Measurements from ENCODE around the gene PARK7.

DNA sequence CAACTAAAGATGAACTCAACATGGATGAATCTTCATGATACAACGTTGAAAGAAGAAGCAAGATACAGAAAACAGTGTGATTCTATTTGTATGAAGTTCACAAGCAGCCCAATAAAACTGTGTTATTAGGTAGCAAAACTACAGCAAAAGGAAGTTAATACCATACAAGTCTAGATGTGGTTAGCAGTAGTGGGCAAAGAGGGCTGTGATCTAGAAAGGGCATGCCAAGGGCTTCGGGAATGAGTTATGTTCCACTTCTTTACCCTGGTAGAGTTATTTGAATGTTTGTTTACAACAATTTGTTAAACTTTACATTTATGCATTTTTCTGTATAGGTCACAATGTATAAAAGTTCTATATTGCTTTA is 30.1 kb upstream of the PARK7 start:
- TF ChIP-seq, protein P1, sequence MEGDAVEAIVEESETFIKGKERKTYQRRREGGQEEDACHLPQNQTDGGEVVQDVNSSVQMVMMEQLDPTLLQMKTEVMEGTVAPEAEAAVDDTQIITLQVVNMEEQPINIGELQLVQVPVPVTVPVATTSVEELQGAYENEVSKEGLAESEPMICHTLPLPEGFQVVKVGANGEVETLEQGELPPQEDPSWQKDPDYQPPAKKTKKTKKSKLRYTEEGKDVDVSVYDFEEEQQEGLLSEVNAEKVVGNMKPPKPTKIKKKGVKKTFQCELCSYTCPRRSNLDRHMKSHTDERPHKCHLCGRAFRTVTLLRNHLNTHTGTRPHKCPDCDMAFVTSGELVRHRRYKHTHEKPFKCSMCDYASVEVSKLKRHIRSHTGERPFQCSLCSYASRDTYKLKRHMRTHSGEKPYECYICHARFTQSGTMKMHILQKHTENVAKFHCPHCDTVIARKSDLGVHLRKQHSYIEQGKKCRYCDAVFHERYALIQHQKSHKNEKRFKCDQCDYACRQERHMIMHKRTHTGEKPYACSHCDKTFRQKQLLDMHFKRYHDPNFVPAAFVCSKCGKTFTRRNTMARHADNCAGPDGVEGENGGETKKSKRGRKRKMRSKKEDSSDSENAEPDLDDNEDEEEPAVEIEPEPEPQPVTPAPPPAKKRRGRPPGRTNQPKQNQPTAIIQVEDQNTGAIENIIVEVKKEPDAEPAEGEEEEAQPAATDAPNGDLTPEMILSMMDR (IDR thresholded peaks at IDR 0.05 in 2 of 3, conservative IDR thresholded peaks at IDR 0.05 in 1 of 3; ENCODE audit: borderline replicate concordance in 1 of 3, insufficient read depth in 1 of 3, low read depth in 2 of 3, low read length in 2 of 3) = no peak
- TF ChIP-seq SP1 (IDR thresholded peaks at IDR 0.05; ENCODE audit: low read depth) = no peak
- TF ChIP-seq POLR2AphosphoS5 (IDR thresholded peaks at IDR 0.05; ENCODE audit: low read depth, low read length) = no peak
- no peak for TF ChIP-seq ELF1 (IDR thresholded peaks at IDR 0.05; ENCODE audit: borderline replicate concordance, low read depth)
- TF ChIP-seq POLR2A (IDR thresholded peaks at IDR 0.05; ENCODE audit: borderline replicate concordance, extremely low read depth, insufficient read depth, insufficient read length) = no peak
- TF ChIP-seq EZH2phosphoT487 (IDR thresholded peaks at IDR 0.05; ENCODE audit: borderline replicate concordance) = no peak
- TF ChIP-seq EZH2 (IDR thresholded peaks at IDR 0.05) = no peak
- no peak for TF ChIP-seq JUND (IDR thresholded peaks at IDR 0.05)
- TF ChIP-seq, protein P2, sequence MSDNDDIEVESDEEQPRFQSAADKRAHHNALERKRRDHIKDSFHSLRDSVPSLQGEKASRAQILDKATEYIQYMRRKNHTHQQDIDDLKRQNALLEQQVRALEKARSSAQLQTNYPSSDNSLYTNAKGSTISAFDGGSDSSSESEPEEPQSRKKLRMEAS (IDR thresholded peaks at IDR 0.05) = no peak
- no peak for TF ChIP-seq EGR1 (IDR thresholded peaks at IDR 0.05; ENCODE audit: low read depth)
